Natural killer cell (primary cell): Measurements from ENCODE around the gene CASP8AP2. TPM values are rescaled to one million over a fixed set of nuclear protein-coding genes. Genes with fewer than 3 reads are reported as not detected.

Experiments
- ATAC-seq, 3 donors: fragments of 150-1000 bp in 2 of 3; fragments of 200-7000 bp in 1 of 3; cut with Tn5 transposase; 1 replicate in 1 of 3; 2 replicates in 2 of 3; pipeline ENCODE4 v1.10.0; 2021; ENCODE audit warnings: mild to moderate bottlenecking in 2 of 3, moderate library complexity in 2 of 3
- DNase-seq, 2 donors: peaks; one replicate each; pipeline versions ENCODE4 v3.0.0 to v3.0.0-alpha.2; 2013 to 2021; ENCODE audit warnings: mixed read lengths in 1 of 2
- H3K27ac ChIP-seq: one replicate; pipeline ENCODE4 v1.5.1; 2013; ENCODE audit warnings: mild to moderate bottlenecking, low read length
- H3K27me3 ChIP-seq: one replicate; pipeline ENCODE4 v1.6.1; 2013; ENCODE audit warnings: low read length; ENCODE audit not compliant: control insufficient read depth, insufficient read depth
- H3K36me3 ChIP-seq: one replicate; pipeline ENCODE4 v1.6.1; 2013; ENCODE audit warnings: low read length; ENCODE audit not compliant: control insufficient read depth, insufficient read depth
- H3K4me1 ChIP-seq: one replicate; pipeline ENCODE4 v1.6.1; 2013; ENCODE audit warnings: low read length; ENCODE audit not compliant: control insufficient read depth, insufficient read depth
- H3K4me3 ChIP-seq: one replicate; pipeline ENCODE4 v1.5.1; 2013; ENCODE audit warnings: low read length
- H3K9me3 ChIP-seq: one replicate; pipeline ENCODE4 v1.6.1; 2013; ENCODE audit warnings: low read length; ENCODE audit not compliant: control insufficient read depth, insufficient read depth
- H3K27ac Mint-ChIP-seq, 2 donors: one replicate each; pipeline ENCODE4 v1.8.0; 2022; ENCODE audit warnings: mild to moderate bottlenecking in 2 of 2, mixed read lengths in 2 of 2, moderate library complexity in 1 of 2
- H3K27me3 Mint-ChIP-seq, 2 donors: one replicate each; pipeline ENCODE4 v1.8.0; 2022; ENCODE audit warnings: low read depth in 2 of 2, mixed read lengths in 2 of 2
- H3K36me3 Mint-ChIP-seq: one replicate; pipeline ENCODE4 v1.8.0; 2022; ENCODE audit warnings: mixed read lengths
- H3K4me1 Mint-ChIP-seq, 2 donors: one replicate each; pipeline ENCODE4 v1.8.0; 2022; ENCODE audit warnings: mixed read lengths in 2 of 2
- H3K4me3 Mint-ChIP-seq: one replicate; pipeline ENCODE4 v1.8.0; 2022; ENCODE audit warnings: mild to moderate bottlenecking, moderate library complexity, mixed read lengths
- H3K9me3 Mint-ChIP-seq, 2 donors: one replicate each; pipeline ENCODE4 v1.8.0; 2022; ENCODE audit warnings: mixed read lengths in 2 of 2
- WGBS: methylation state at CpG from one replicate; pipeline ENCODE4 v1.1.7; 2013; ENCODE audit warnings: missing lambda C conversion rate; ENCODE audit not compliant: insufficient coverage; 5-methylcytosine and 5-hydroxymethylcytosine counted together
- intact Hi-C: fragments of 100-400 bp; cut with micrococcal nuclease; formaldehyde crosslinking; loops from one replicate; pipeline ENCODE4 v1.14.2; 2022
- total RNA-seq, 4 donors: library from RNA; stranded (reverse); fragments of 120-200 nt in 1 of 4; gene quantifications; one replicate each; pipeline versions ENCODE4 v1.2.3 to v1.2.4, GENCODE V29; 2013 to 2022
- TF ChIP-seq, protein P1 (sequence below): fragments of 200-600 bp; IDR thresholded peaks from one replicate; pipeline ENCODE4 v1.8.0; 2022; ENCODE audit warnings: antibody characterized with exemption

CASP8AP2 gene
- total RNA-seq, 3 donors from 2014 or later (not counting 1 experiment from before 2014, with no cell fraction given) = 24.3 to 31.8 (median 25.4) TPM

- Histone ChIP-seq H3K9me3 (no peaks in the 10 kb centered on the region), H3K4me3 (no peak overlapping the region), H3K27me3 (no peaks in the 10 kb centered on the region), H3K27ac (peak overlapping the region; percentile 63), H3K4me1 (peaks cover 36% of the 10 kb centered on the region), H3K36me3 (peaks cover 2% of the 10 kb centered on the region)
- DNase-seq (peak in 1 of 2 donors; percentile 66), ATAC-seq (peak; percentile 79 to 93 (median 85))
- H3K4me1 Mint-ChIP-seq = peaks cover 42 to 45% of the 10 kb centered on the region in 2 donors
- H3K9me3 Mint-ChIP-seq = no peaks in the 10 kb centered on the region
- TF ChIP-seq, protein P1, sequence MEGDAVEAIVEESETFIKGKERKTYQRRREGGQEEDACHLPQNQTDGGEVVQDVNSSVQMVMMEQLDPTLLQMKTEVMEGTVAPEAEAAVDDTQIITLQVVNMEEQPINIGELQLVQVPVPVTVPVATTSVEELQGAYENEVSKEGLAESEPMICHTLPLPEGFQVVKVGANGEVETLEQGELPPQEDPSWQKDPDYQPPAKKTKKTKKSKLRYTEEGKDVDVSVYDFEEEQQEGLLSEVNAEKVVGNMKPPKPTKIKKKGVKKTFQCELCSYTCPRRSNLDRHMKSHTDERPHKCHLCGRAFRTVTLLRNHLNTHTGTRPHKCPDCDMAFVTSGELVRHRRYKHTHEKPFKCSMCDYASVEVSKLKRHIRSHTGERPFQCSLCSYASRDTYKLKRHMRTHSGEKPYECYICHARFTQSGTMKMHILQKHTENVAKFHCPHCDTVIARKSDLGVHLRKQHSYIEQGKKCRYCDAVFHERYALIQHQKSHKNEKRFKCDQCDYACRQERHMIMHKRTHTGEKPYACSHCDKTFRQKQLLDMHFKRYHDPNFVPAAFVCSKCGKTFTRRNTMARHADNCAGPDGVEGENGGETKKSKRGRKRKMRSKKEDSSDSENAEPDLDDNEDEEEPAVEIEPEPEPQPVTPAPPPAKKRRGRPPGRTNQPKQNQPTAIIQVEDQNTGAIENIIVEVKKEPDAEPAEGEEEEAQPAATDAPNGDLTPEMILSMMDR = no peak
- WGBS = 39% methylated on average over 12 of the region's 12 CpGs
- intact Hi-C loops = no loop called here
- no peaks in the 10 kb centered on the region for H3K27me3 Mint-ChIP-seq
- peaks cover 6% of the 10 kb centered on the region for H3K36me3 Mint-ChIP-seq
- peak overlapping the region; percentile 75 for H3K4me3 Mint-ChIP-seq
- peak overlapping the region; percentile 57 to 68 for H3K27ac Mint-ChIP-seq
These were observed 5.5 kb downstream of the CASP8AP2 start for GRCh38 chr6:89834884-89835792.

- Mint-ChIP-seq H3K4me1 (peaks cover 29 to 37% of the 10 kb centered on the region in 2 donors), H3K27ac (peak overlapping the region; percentile 37 to 57), H3K9me3 (no peaks in the 10 kb centered on the region), H3K36me3 (peaks cover 6% of the 10 kb centered on the region), H3K27me3 (no peaks in the 10 kb centered on the region), H3K4me3 (peak overlapping the region; percentile 15)
- H3K9me3 ChIP-seq = no peaks in the 10 kb centered on the region
- 70% methylated on average over 7 of the region's 8 CpGs for WGBS
- H3K4me3 ChIP-seq = no peak overlapping the region
- peaks cover 2% of the 10 kb centered on the region for H3K36me3 ChIP-seq
- TF ChIP-seq, protein P1 = no peak
- DNase-seq = no peak
- H3K27ac ChIP-seq = no peak overlapping the region
- no peaks in the 10 kb centered on the region for H3K27me3 ChIP-seq
- peaks cover 30% of the 10 kb centered on the region for H3K4me1 ChIP-seq
- intact Hi-C loops = no loop called here
- no peak for ATAC-seq
These were observed 7.1 kb downstream of the CASP8AP2 start for GRCh38 chr6:89836639-89837222.

- no peaks in the 10 kb centered on the region for H3K36me3 ChIP-seq
- H3K4me3 ChIP-seq = no peak overlapping the region
- Mint-ChIP-seq H3K4me1 (peaks cover 20 to 46% of the 10 kb centered on the region in 2 donors), H3K9me3 (no peaks in the 10 kb centered on the region), H3K27ac (peak overlapping the region; percentile 43 to 49), H3K27me3 (no peaks in the 10 kb centered on the region), H3K4me3 (no peak overlapping the region), H3K36me3 (peaks cover 6% of the 10 kb centered on the region)
- H3K4me1 ChIP-seq = peaks cover 14% of the 10 kb centered on the region
- intact Hi-C loops = no loop called here
- 95% methylated on average over 3 of the region's 3 CpGs for whole genome bisulfite sequencing
- H3K9me3 ChIP-seq = no peaks in the 10 kb centered on the region
- no peak overlapping the region for H3K27ac ChIP-seq
- ATAC-seq = no peak
- no peaks in the 10 kb centered on the region for H3K27me3 ChIP-seq
- no peak for DNase-seq
- TF ChIP-seq, protein P1 = no peak
These were observed 10.9 kb downstream of the CASP8AP2 start for GRCh38 chr6:89840538-89840937.
